22Rv1 (cell line): Measurements from ENCODE around the gene SDSL.

Experiments used
- ZFX ChIP-seq: fragments of 450-650 bp; IDR thresholded peaks from 2 replicates; pipeline ENCODE4 v1.6.1; 2017; ENCODE audit warnings: antibody characterized with exemption, borderline replicate concordance
- TF ChIP-seq, protein P1 (sequence below): fragments of 450-650 bp; IDR thresholded peaks from 2 replicates; pipeline ENCODE4 v1.5.1; 2017; ENCODE audit warnings: mild to moderate bottlenecking

DNA sequence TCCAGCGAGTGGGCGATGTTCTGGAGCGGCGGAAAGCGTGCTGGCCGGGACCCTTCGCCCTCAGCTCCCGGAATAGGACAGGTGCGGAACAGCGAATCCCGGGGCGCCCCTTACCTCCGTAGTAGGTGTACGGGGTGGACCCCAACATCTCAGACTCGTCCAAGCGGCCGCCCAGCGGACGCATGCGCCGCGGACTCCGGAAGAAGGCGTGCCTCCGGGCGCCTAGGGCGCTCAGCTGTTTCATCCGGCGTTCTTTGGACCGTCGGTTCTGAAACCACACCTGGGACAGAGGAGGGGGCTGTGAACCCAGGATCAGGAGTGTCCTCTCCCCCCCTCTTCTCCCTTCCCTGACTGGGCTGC, 44.9 kb downstream of the SDSL start:
- TF ChIP-seq, protein P1, sequence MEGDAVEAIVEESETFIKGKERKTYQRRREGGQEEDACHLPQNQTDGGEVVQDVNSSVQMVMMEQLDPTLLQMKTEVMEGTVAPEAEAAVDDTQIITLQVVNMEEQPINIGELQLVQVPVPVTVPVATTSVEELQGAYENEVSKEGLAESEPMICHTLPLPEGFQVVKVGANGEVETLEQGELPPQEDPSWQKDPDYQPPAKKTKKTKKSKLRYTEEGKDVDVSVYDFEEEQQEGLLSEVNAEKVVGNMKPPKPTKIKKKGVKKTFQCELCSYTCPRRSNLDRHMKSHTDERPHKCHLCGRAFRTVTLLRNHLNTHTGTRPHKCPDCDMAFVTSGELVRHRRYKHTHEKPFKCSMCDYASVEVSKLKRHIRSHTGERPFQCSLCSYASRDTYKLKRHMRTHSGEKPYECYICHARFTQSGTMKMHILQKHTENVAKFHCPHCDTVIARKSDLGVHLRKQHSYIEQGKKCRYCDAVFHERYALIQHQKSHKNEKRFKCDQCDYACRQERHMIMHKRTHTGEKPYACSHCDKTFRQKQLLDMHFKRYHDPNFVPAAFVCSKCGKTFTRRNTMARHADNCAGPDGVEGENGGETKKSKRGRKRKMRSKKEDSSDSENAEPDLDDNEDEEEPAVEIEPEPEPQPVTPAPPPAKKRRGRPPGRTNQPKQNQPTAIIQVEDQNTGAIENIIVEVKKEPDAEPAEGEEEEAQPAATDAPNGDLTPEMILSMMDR = no peak
- no peak for TF ChIP-seq ZFX
